WERI-Rb-1 (cell line): ENCODE results near the gene DDX6.

Source experiments
- DNase-seq: peaks from one replicate; pipeline ENCODE4 v3.0.0-alpha.2; 2020
- H3K27ac ChIP-seq: fragments of 250-450 bp; sonication (Bioruptor Pico); 2 replicates; pipeline ENCODE4 v1.5.1; 2020; ENCODE audit warnings: mild to moderate bottlenecking, moderate library complexity
- H3K27me3 ChIP-seq: fragments of 250-450 bp; sonication (Bioruptor Pico); 2 replicates; pipeline ENCODE4 v1.5.1; 2021; ENCODE audit warnings: mild to moderate bottlenecking, low read depth, moderate library complexity; ENCODE audit not compliant: insufficient read depth, severe bottlenecking
- H3K36me3 ChIP-seq: fragments of 250-450 bp; sonication (Bioruptor Pico); 2 replicates; pipeline ENCODE4 v1.5.1; 2020; ENCODE audit warnings: mild to moderate bottlenecking, moderate library complexity
- H3K4me3 ChIP-seq: 2 replicates; pipeline ENCODE4 v1.5.1; 2011; ENCODE audit warnings: low read depth, mild to moderate bottlenecking, control low read depth, low read length
- H3K9me3 ChIP-seq: fragments of 250-450 bp; sonication (Bioruptor Pico); 2 replicates; pipeline ENCODE4 v1.5.1; 2021; ENCODE audit warnings: mild to moderate bottlenecking, moderate library complexity; ENCODE audit not compliant: severe bottlenecking
- CTCF ChIP-seq: IDR thresholded peaks from 2 replicates; pipeline ENCODE4 v1.5.1; 2011; ENCODE audit warnings: low read depth, mild to moderate bottlenecking, control low read depth, inconsistent platforms, low read length

The DDX6 gene

GRCh38 chr11:118705791-118706545, 85.0 kb downstream of the DDX6 start:
- Histone ChIP-seq H3K4me3 (no peak overlapping the region), H3K27me3 (no peaks in the 10 kb centered on the region), H3K27ac (no peak overlapping the region), H3K9me3 (no peaks in the 10 kb centered on the region), H3K36me3 (no peaks in the 10 kb centered on the region)
- no peak for TF ChIP-seq CTCF
- DNase-seq = no peak

- H3K27me3 ChIP-seq = no peaks in the 10 kb centered on the region
- H3K27ac ChIP-seq = no peak overlapping the region
- no peak for TF ChIP-seq CTCF
- no peaks in the 10 kb centered on the region for H3K9me3 ChIP-seq
- no peak for DNase-seq
- no peak overlapping the region for H3K4me3 ChIP-seq
- no peaks in the 10 kb centered on the region for H3K36me3 ChIP-seq
Measured at GRCh38 chr11:118705111-118705741, 85.7 kb downstream of the DDX6 start.

GRCh38 chr11:118703563-118704106, 87.3 kb downstream of the DDX6 start:
- no peak for DNase-seq
- Histone ChIP-seq H3K36me3 (no peaks in the 10 kb centered on the region), H3K9me3 (no peaks in the 10 kb centered on the region), H3K27ac (no peak overlapping the region), H3K4me3 (no peak overlapping the region), H3K27me3 (no peaks in the 10 kb centered on the region)
- TF ChIP-seq CTCF = no peak

GRCh38 chr11:118699506-118700220, 91.3 kb downstream of the DDX6 start:
- Histone ChIP-seq H3K36me3 (no peaks in the 10 kb centered on the region), H3K27ac (no peak overlapping the region), H3K27me3 (no peaks in the 10 kb centered on the region)

More at GRCh38 chr11:118699506-118700220, 91.3 kb downstream of the DDX6 start:
- no peaks in the 10 kb centered on the region for H3K9me3 ChIP-seq
- no peak for DNase-seq
- TF ChIP-seq CTCF = no peak
- no peak overlapping the region for H3K4me3 ChIP-seq
